Panc1 (cell line): ENCODE measurements around the gene SLC37A1. TPM values are rescaled to one million over a fixed set of nuclear protein-coding genes. Genes with fewer than 3 reads are reported as not detected.

ENCODE experiments used
- ATAC-seq: fragments of 200-7000 bp; cut with Tn5 transposase; 2 replicates; pipeline ENCODE4 v1.9.1; 2020; ENCODE audit warnings: mild to moderate bottlenecking, moderate library complexity
- BruUV-seq: library from RNA; stranded (reverse); fragments of 400-500 nt; replicated peaks from 2 replicates; lab custom pipeline; 2021; lab: Mats Ljungman, UMichigan
- CTCF ChIA-PET: fragments of 300-600 bp; sonication (Branson Sonifier 250); formaldehyde crosslinking; loops from one replicate; lab custom pipeline; 2022; ENCODE audit warnings: antibody characterized with exemption; lab: Charles Lee
- POLR2A ChIA-PET: fragments of 300-600 bp; sonication (Branson Sonifier 250); formaldehyde crosslinking; loops from one replicate; lab custom pipeline; 2022; ENCODE audit warnings: antibody characterized with exemption; lab: Charles Lee
- DNase-seq: peaks from one replicate; pipeline ENCODE4 v3.0.0-alpha.2; 2010; ENCODE audit warnings: low read depth, low spot score
- H3K27ac ChIP-seq: 2 replicates; pipeline ENCODE4 v1.5.1; 2011; ENCODE audit warnings: mild to moderate bottlenecking, low read length, inconsistent platforms
- H3K27me3 ChIP-seq: fragments of 200-500 bp; sonication (Bioruptor generic); 2 replicates; pipeline ENCODE4 v1.6.0; 2014; ENCODE audit warnings: low read length, inconsistent platforms; ENCODE audit not compliant: control insufficient read depth, insufficient read depth
- H3K36me3 ChIP-seq: fragments of 200-500 bp; sonication (Bioruptor generic); 2 replicates; pipeline ENCODE4 v1.5.1; 2014; ENCODE audit warnings: inconsistent platforms, mild to moderate bottlenecking, low read length, moderate library complexity; ENCODE audit not compliant: control insufficient read depth, insufficient read depth
- H3K4me1 ChIP-seq: 2 replicates; pipeline ENCODE4 v1.5.1; 2011; ENCODE audit warnings: inconsistent platforms, mild to moderate bottlenecking, low read length, moderate library complexity; ENCODE audit not compliant: control insufficient read depth, insufficient read depth
- H3K4me3 ChIP-seq, 2 experiments: 2 replicates each; pipeline ENCODE4 v1.5.1; 2011 to 2012; ENCODE audit warnings: low read depth in 2 of 2, low read length in 2 of 2, mild to moderate bottlenecking in 2 of 2, inconsistent platforms in 1 of 2, moderate library complexity in 1 of 2
- H3K9me3 ChIP-seq: fragments of 200-500 bp; sonication (Bioruptor generic); 2 replicates; pipeline ENCODE4 v1.5.1; 2014; ENCODE audit warnings: low read depth, mild to moderate bottlenecking, inconsistent platforms, low read length, moderate library complexity; ENCODE audit not compliant: control insufficient read depth, insufficient read depth
- POLR2AphosphoS5 ChIP-seq: IDR thresholded peaks from 2 replicates; pipeline ENCODE4 v1.6.1; 2012; ENCODE audit warnings: mild to moderate bottlenecking, low read depth, low read length, moderate library complexity
- SIN3A ChIP-seq: IDR thresholded peaks from 2 replicates; pipeline ENCODE4 v1.6.1; 2012; ENCODE audit warnings: low read depth, mild to moderate bottlenecking, low read length, moderate library complexity, borderline replicate concordance; ENCODE audit not compliant: insufficient read depth
- TCF7L2 ChIP-seq: IDR thresholded peaks from 2 replicates; pipeline ENCODE4 v1.6.1; 2011; ENCODE audit warnings: mild to moderate bottlenecking, low read depth, low read length, inconsistent platforms
- in situ Hi-C: cut with HindIII; loops from 2 replicates; pipeline ENCODE4 v1.10.0; 2016; ENCODE audit warnings: low sequenced_read_pairs, low pct_unique_long_range_greater_than_20kb
- intact Hi-C: fragments of 100-400 bp; cut with micrococcal nuclease; formaldehyde crosslinking; loops from one replicate; pipeline ENCODE4 v1.10.0; 2022; ENCODE audit not compliant: unreplicated experiment
- total RNA-seq: library from RNA; stranded (reverse); gene quantifications from one replicate; pipeline ENCODE4 v1.2.1, GENCODE V29; 2021; ENCODE audit not compliant: unreplicated experiment
- TF ChIP-seq, protein P1 (sequence below): fragments of 450-650 bp; IDR thresholded peaks from 2 replicates; pipeline ENCODE4 v1.5.1; 2017; ENCODE audit warnings: mild to moderate bottlenecking
- TF ChIP-seq, protein P2 (sequence below), 2 experiments: IDR thresholded peaks; 2 replicates each; pipeline ENCODE4 v1.6.1; 2011 to 2012; ENCODE audit warnings: low read depth in 2 of 2, control low read depth in 1 of 2, low read length in 1 of 2, mild to moderate bottlenecking in 1 of 2, moderate library complexity in 1 of 2; ENCODE audit not compliant: insufficient read depth in 1 of 2

SLC37A1 gene
- total RNA-seq, 1 experiment from 2014 or later = 7.7 TPM

DNA sequence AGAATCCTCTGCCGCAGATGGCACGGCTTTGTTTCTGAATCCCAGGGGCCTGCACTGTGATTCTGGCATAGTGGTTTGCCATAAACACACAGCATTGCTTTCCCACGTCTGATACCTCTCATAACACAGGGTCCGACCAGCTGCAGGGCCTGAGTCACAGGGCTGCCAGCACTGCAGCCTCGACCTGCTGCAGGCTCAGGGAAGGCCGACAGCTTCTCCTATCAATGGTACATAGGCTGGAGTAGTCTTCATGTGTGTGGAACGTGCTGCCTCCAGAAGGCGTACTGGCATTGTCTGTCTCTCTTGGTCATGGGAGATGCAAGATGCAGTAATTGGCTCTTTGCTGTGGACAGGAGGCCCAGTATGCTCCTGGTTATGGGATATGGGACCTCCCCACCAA is 86.3 kb downstream of the SLC37A1 start:
- no peak for DNase-seq
- no peak for TF ChIP-seq TCF7L2
- TF ChIP-seq, protein P1, sequence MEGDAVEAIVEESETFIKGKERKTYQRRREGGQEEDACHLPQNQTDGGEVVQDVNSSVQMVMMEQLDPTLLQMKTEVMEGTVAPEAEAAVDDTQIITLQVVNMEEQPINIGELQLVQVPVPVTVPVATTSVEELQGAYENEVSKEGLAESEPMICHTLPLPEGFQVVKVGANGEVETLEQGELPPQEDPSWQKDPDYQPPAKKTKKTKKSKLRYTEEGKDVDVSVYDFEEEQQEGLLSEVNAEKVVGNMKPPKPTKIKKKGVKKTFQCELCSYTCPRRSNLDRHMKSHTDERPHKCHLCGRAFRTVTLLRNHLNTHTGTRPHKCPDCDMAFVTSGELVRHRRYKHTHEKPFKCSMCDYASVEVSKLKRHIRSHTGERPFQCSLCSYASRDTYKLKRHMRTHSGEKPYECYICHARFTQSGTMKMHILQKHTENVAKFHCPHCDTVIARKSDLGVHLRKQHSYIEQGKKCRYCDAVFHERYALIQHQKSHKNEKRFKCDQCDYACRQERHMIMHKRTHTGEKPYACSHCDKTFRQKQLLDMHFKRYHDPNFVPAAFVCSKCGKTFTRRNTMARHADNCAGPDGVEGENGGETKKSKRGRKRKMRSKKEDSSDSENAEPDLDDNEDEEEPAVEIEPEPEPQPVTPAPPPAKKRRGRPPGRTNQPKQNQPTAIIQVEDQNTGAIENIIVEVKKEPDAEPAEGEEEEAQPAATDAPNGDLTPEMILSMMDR = no peak
- TF ChIP-seq, protein P2, sequence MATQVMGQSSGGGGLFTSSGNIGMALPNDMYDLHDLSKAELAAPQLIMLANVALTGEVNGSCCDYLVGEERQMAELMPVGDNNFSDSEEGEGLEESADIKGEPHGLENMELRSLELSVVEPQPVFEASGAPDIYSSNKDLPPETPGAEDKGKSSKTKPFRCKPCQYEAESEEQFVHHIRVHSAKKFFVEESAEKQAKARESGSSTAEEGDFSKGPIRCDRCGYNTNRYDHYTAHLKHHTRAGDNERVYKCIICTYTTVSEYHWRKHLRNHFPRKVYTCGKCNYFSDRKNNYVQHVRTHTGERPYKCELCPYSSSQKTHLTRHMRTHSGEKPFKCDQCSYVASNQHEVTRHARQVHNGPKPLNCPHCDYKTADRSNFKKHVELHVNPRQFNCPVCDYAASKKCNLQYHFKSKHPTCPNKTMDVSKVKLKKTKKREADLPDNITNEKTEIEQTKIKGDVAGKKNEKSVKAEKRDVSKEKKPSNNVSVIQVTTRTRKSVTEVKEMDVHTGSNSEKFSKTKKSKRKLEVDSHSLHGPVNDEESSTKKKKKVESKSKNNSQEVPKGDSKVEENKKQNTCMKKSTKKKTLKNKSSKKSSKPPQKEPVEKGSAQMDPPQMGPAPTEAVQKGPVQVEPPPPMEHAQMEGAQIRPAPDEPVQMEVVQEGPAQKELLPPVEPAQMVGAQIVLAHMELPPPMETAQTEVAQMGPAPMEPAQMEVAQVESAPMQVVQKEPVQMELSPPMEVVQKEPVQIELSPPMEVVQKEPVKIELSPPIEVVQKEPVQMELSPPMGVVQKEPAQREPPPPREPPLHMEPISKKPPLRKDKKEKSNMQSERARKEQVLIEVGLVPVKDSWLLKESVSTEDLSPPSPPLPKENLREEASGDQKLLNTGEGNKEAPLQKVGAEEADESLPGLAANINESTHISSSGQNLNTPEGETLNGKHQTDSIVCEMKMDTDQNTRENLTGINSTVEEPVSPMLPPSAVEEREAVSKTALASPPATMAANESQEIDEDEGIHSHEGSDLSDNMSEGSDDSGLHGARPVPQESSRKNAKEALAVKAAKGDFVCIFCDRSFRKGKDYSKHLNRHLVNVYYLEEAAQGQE (IDR thresholded peaks at IDR 0.05; ENCODE audit: insufficient read depth in 1 of 2, low read depth in 2 of 2, low read length in 1 of 2) = no peak
- TF ChIP-seq POLR2AphosphoS5 = no peak
- no peak for TF ChIP-seq SIN3A
- intact Hi-C loops = no loop called here
- H3K9me3 ChIP-seq = no peaks in the 10 kb centered on the region
- ChIA-PET CTCF (no interaction called here), POLR2A (no interaction called here)
- H3K27ac ChIP-seq = no peak overlapping the region
- ATAC-seq = no peak
- H3K4me3 ChIP-seq = no peak overlapping the region
- H3K27me3 ChIP-seq = no peaks in the 10 kb centered on the region
- BruUV-seq = no TSS peak
- in situ Hi-C loops = no loop called here
- H3K36me3 ChIP-seq = no peaks in the 10 kb centered on the region
- no peaks in the 10 kb centered on the region for H3K4me1 ChIP-seq

GRCh38 chr21:42601656-42602055 is 88.0 kb downstream of the SLC37A1 start:
- Histone ChIP-seq H3K36me3 (no peaks in the 10 kb centered on the region), H3K4me3 (no peak overlapping the region), H3K4me1 (no peaks in the 10 kb centered on the region), H3K9me3 (no peaks in the 10 kb centered on the region), H3K27me3 (no peaks in the 10 kb centered on the region), H3K27ac (no peak overlapping the region)
- DNase-seq (no peak), ATAC-seq (no peak)
- TF ChIP-seq, protein P2 (IDR thresholded peaks at IDR 0.05; ENCODE audit: insufficient read depth in 1 of 2, low read depth in 2 of 2, low read length in 1 of 2) = no peak
- TF ChIP-seq POLR2AphosphoS5 = no peak
- no peak for TF ChIP-seq SIN3A
- TF ChIP-seq, protein P1 = no peak
- in situ Hi-C loops = no loop called here
- ChIA-PET CTCF (no interaction called here), POLR2A (interaction anchor here (0.7 kb wide), 1 partner anchor 484 kb away, joined by 4 read pairs; no protein-coding TSS in a partner anchor)
- intact Hi-C loops = no loop called here
- BruUV-seq = no TSS peak
